ENCODE results near the gene BCL11B. TPM values are rescaled to one million over a fixed set of nuclear protein-coding genes. Genes with fewer than 3 reads are reported as not detected.

BCL11B gene
- total and polyA plus RNA-seq, 2 donors from 2014 or later = 0.13 to 3.3 TPM

DNA sequence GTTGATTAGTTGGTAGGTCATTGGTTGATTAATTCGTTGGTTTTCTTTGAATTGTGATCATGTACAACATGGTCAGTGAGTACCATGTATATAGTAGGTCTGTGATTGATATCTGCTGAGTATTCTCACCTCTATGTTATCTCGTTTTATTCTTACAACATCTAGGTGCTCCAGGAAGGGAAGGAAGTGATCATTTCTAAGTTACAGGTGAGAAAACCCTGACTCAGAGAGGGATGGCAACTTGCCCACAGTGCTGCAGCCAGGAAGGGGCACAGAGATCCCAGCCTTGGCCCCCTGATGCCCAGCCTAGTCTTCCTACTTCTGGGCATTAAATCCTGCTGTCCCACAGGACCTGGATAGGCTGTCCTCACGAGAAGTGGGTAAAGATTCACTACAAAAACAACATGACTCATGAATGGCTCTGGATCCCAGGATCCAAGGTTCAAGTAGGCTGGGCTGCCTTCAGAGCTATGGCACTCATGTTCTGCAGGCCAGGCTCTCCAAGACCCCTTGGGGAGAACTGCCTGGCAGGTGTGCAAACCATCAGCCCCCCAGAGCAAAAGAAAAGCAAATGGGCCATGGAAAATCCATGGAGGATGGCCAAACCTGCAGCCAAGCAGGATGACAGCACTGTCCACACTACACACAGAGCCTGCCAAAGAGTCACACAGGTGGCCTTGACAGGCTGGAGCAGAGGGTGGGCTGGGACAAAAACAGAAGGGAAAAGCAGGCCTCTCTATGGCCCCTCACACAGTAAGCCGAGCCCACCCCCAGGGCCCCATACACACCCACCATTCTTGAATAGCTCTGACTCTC, 146.2 kb downstream of the BCL11B start:
- TF ChIP-seq, protein P1, sequence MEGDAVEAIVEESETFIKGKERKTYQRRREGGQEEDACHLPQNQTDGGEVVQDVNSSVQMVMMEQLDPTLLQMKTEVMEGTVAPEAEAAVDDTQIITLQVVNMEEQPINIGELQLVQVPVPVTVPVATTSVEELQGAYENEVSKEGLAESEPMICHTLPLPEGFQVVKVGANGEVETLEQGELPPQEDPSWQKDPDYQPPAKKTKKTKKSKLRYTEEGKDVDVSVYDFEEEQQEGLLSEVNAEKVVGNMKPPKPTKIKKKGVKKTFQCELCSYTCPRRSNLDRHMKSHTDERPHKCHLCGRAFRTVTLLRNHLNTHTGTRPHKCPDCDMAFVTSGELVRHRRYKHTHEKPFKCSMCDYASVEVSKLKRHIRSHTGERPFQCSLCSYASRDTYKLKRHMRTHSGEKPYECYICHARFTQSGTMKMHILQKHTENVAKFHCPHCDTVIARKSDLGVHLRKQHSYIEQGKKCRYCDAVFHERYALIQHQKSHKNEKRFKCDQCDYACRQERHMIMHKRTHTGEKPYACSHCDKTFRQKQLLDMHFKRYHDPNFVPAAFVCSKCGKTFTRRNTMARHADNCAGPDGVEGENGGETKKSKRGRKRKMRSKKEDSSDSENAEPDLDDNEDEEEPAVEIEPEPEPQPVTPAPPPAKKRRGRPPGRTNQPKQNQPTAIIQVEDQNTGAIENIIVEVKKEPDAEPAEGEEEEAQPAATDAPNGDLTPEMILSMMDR (IDR thresholded peaks at IDR 0.05; ENCODE audit: borderline replicate concordance, extremely low read depth, insufficient read depth) = no peak
- Histone ChIP-seq H3K27ac (ENCODE audit: low read depth in 2 of 2, low read length in 2 of 2) (no peak overlapping the region), H3K36me3 (ENCODE audit: control insufficient read depth in 2 of 3, insufficient read depth in 3 of 3, low read length in 3 of 3) (no peaks in the 10 kb centered on the region), H3K4me1 (ENCODE audit: control insufficient read depth in 2 of 3, insufficient read depth in 2 of 3, low read depth in 1 of 3, low read length in 3 of 3) (peaks cover 0 to 6% (median 0%) of the 10 kb centered on the region in 3 donors), H3K4me3 (ENCODE audit: low read length in 3 of 3) (no peak overlapping the region), H3K27me3 (ENCODE audit: control insufficient read depth, insufficient read depth, low read length) (no peaks in the 10 kb centered on the region), H3K9ac (ENCODE audit: low read length in 3 of 3) (no peak overlapping the region), H3K9me3 (ENCODE audit: control insufficient read depth in 2 of 3, insufficient read depth in 1 of 3, low read length in 3 of 3) (no peaks in the 10 kb centered on the region)
- FAIRE-seq (no peak), DNase-seq (peak in 2 of 5 donors; percentile 6 to 17)
- intact Hi-C loops (cut with DNase I) = no loop called here

DNA sequence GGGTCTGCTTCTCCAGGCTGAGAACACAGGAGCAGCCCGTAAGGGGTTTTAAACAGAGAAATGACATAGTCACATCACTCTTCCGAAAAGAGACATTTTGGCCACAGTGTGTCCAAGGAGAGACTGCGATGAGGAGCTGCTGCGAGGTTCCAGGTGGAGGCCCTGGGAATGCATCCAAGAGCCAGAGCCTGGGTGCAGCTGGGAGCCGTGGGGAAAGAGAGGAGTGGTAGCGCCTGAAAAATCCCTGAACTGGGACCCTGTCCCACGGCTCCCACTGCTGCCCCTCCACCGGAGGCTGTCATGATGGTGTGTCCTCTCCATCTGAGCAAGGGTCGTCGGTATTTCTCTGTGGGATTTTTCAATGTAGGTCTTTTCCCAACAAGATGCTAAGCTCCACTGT, 146.9 kb downstream of the BCL11B start:
- no peak for FAIRE-seq

DNA sequence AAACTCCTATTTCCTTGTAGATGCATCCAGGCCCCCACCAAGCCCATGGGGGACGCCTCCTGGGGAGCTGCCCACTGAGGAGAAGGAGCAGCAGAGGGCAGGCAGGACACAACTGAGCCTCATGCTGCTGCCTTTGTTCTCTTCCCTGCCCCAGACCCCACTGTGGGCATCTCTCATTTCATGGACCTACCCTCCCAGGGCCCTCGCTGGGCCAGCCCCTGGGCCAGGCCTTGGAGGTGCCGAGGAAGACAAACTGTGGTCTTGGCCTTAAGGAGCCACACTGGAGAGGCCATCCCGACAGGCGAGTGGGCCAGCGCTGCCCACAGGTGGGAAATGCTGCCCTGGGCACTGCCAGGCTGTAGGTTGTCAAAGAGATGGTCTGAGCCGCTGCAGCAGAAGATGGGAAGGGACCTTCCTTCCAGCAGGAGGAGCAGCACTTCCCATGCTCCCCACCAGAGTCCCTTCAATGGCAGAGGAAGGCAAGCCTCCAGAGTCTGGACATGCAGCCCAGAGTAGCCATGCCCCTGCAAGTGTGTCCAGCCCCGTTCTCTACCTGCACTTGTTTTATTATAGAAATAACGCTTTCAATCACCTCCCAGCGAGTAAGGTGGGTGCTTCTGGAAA, 147.4 kb downstream of the BCL11B start:
- Histone ChIP-seq H3K9ac (ENCODE audit: low read length in 3 of 3) (no peak overlapping the region), H3K27me3 (ENCODE audit: control insufficient read depth, insufficient read depth, low read length) (no peaks in the 10 kb centered on the region), H3K27ac (ENCODE audit: low read depth in 2 of 2, low read length in 2 of 2) (no peak overlapping the region), H3K4me3 (ENCODE audit: low read length in 3 of 3) (no peak overlapping the region), H3K36me3 (ENCODE audit: control insufficient read depth in 2 of 3, insufficient read depth in 3 of 3, low read length in 3 of 3) (no peaks in the 10 kb centered on the region), H3K9me3 (ENCODE audit: control insufficient read depth in 2 of 3, insufficient read depth in 1 of 3, low read length in 3 of 3) (no peaks in the 10 kb centered on the region), H3K4me1 (ENCODE audit: control insufficient read depth in 2 of 3, insufficient read depth in 2 of 3, low read depth in 1 of 3, low read length in 3 of 3) (peaks cover 0 to 6% (median 0%) of the 10 kb centered on the region in 3 donors)
- intact Hi-C loops (cut with DNase I) = no loop called here
- TF ChIP-seq, protein P1 (IDR thresholded peaks at IDR 0.05; ENCODE audit: borderline replicate concordance, extremely low read depth, insufficient read depth) = no peak
- DNase-seq (peak in 2 of 5 donors; percentile 8 to 34), FAIRE-seq (no peak)

More for the DNA sequence above, 146.9 kb downstream of the BCL11B start:
- no peaks in the 10 kb centered on the region for H3K27me3 ChIP-seq (ENCODE audit: control insufficient read depth, insufficient read depth, low read length)
- no peak overlapping the region for H3K9ac ChIP-seq (ENCODE audit: low read length in 3 of 3)
- intact Hi-C loops (cut with DNase I) = no loop called here
- no peak overlapping the region for H3K4me3 ChIP-seq (ENCODE audit: low read length in 3 of 3)
- H3K4me1 ChIP-seq (ENCODE audit: control insufficient read depth in 2 of 3, insufficient read depth in 2 of 3, low read depth in 1 of 3, low read length in 3 of 3) = peaks cover 0 to 6% (median 0%) of the 10 kb centered on the region in 3 donors
- no peak overlapping the region for H3K27ac ChIP-seq (ENCODE audit: low read depth in 2 of 2, low read length in 2 of 2)
- TF ChIP-seq, protein P1 (IDR thresholded peaks at IDR 0.05; ENCODE audit: borderline replicate concordance, extremely low read depth, insufficient read depth) = no peak
- no peaks in the 10 kb centered on the region for H3K9me3 ChIP-seq (ENCODE audit: control insufficient read depth in 2 of 3, insufficient read depth in 1 of 3, low read length in 3 of 3)
- DNase-seq = peak in 2 of 5 donors; percentile 1 to 20
- no peaks in the 10 kb centered on the region for H3K36me3 ChIP-seq (ENCODE audit: control insufficient read depth in 2 of 3, insufficient read depth in 3 of 3, low read length in 3 of 3)
